Body of pancreas (tissue), 4 donors: ENCODE data around the gene DNHD1. TPM values are rescaled to one million over a fixed set of nuclear protein-coding genes. Genes with fewer than 3 reads are reported as not detected.

Source experiments
- ATAC-seq: fragments of 150-250 bp; one replicate; pipeline ENCODE4 v1.9.1; 2016
- DNase-seq, 4 donors: peaks; one replicate each; pipeline ENCODE4 v3.0.0-alpha.2; 2019
- H3K27ac ChIP-seq, 4 donors: fragments of 200-600 bp; sonication (generic); 1 replicate in 3 of 4; 2 replicates in 1 of 4; pipeline versions ENCODE4 v1.5.1 to v1.6.1; 2016 to 2019; ENCODE audit warnings: mild to moderate bottlenecking in 1 of 4, mixed read lengths in 1 of 4, moderate library complexity in 1 of 4
- H3K27me3 ChIP-seq, 2 donors: fragments of 200-600 bp; sonication (generic); one replicate each; pipeline ENCODE4 v1.6.0; 2016; ENCODE audit warnings: mild to moderate bottlenecking in 1 of 2
- H3K36me3 ChIP-seq, 2 donors: fragments of 200-600 bp; sonication (generic); replicated peaks in 1 of 2; 2 replicates each; pipeline ENCODE4 v1.5.1; 2016; ENCODE audit warnings: low read depth in 2 of 2; ENCODE audit not compliant: insufficient read depth in 1 of 2
- H3K4me1 ChIP-seq: fragments of 200-600 bp; sonication (generic); one replicate; pipeline ENCODE4 v1.6.0; 2016
- H3K4me3 ChIP-seq, 2 donors: fragments of 200-600 bp; sonication (generic); 1 replicate in 1 of 2; 2 replicates in 1 of 2; pipeline ENCODE4 v1.5.1; 2016 to 2019
- H3K9me3 ChIP-seq, 3 donors: fragments of 200-600 bp; sonication (generic); 1 replicate in 2 of 3; 2 replicates in 1 of 3; pipeline ENCODE4 v1.5.1; 2016
- CTCF ChIP-seq, 7 experiments: fragments of 450-650 bp in 4 of 7; fragments of 200-600 bp in 3 of 7; sonication (generic) in 3 of 7; IDR thresholded peaks; one replicate each; pipeline ENCODE4 v1.5.1; 2016 to 2019; ENCODE audit warnings: antibody characterized with exemption in 7 of 7
- POLR2A ChIP-seq, 3 donors: fragments of 450-650 bp; IDR thresholded peaks; one replicate each; pipeline ENCODE4 v1.6.1; 2016; ENCODE audit warnings: antibody characterized with exemption in 3 of 3, mild to moderate bottlenecking in 2 of 3
- WGBS, 2 donors: methylation state at CpG; one replicate each; pipeline ENCODE4 v1.1.5; 2017; 5-methylcytosine and 5-hydroxymethylcytosine counted together
- intact Hi-C: fragments of 100-400 bp; cut with DNase I; formaldehyde crosslinking; loops from one replicate; pipeline ENCODE4 v1.15.1; 2023
- total RNA-seq, 2 donors: library from RNA; depleted of rRNA; stranded (reverse); fragments of >200 nt; gene quantifications; one replicate each; pipeline ENCODE4 v1.1.0, GENCODE V29; 2016

DNHD1 gene
- total RNA-seq, 2 donors from 2014 or later, result 14.5 to 19.1 TPM

GRCh38 chr11:6596239-6596877 is 99.3 kb downstream of the DNHD1 start:
- peaks cover 4 to 18% of the 10 kb centered on the region in 2 donors for H3K36me3 ChIP-seq
- H3K4me3 ChIP-seq, result no peak overlapping the region
- WGBS, 2 donors, result 57 to 71% methylated on average over 5 of the region's 5 CpGs
- DNase-seq, result no peak
- no peaks in the 10 kb centered on the region for H3K9me3 ChIP-seq
- no peaks in the 10 kb centered on the region for H3K27me3 ChIP-seq
- intact Hi-C loops, result loop anchor here (10.0 kb wide), 1 partner anchor 62 kb away; no protein-coding TSS in a partner anchor
- TF ChIP-seq POLR2A (IDR thresholded peaks at IDR 0.05) (no peak), CTCF (IDR thresholded peaks at IDR 0.05) (no peak)
- peaks cover 9% of the 10 kb centered on the region for H3K4me1 ChIP-seq
- H3K27ac ChIP-seq, result no peak overlapping the region
- ATAC-seq, result no peak

- ATAC-seq, result no peak
- peaks cover 22% of the 10 kb centered on the region for H3K4me1 ChIP-seq
- H3K9me3 ChIP-seq, result no peaks in the 10 kb centered on the region
- TF ChIP-seq POLR2A (IDR thresholded peaks at IDR 0.05) (no peak), CTCF (IDR thresholded peaks at IDR 0.05) (no peak)
- DNase-seq, result no peak
- 84 to 87% methylated on average over 3 of the region's 3 CpGs for WGBS, 2 donors
- H3K4me3 ChIP-seq, result no peak overlapping the region
- no peak overlapping the region for H3K27ac ChIP-seq
- peaks cover 4 to 18% of the 10 kb centered on the region in 2 donors for H3K36me3 ChIP-seq
- no peaks in the 10 kb centered on the region for H3K27me3 ChIP-seq
- intact Hi-C loops, result loop anchor here (10.0 kb wide), 1 partner anchor 64 kb away; no protein-coding TSS in a partner anchor
Measured at GRCh38 chr11:6598555-6598954, 101.5 kb downstream of the DNHD1 start.

GRCh38 chr11:6599449-6599848 is 102.4 kb downstream of the DNHD1 start:
- no peak for ATAC-seq
- Histone ChIP-seq H3K4me1 (peaks cover 22% of the 10 kb centered on the region), H3K4me3 (no peak overlapping the region), H3K36me3 (peaks cover 4 to 16% of the 10 kb centered on the region in 2 donors), H3K9me3 (no peaks in the 10 kb centered on the region), H3K27me3 (no peaks in the 10 kb centered on the region), H3K27ac (no peak overlapping the region)
- intact Hi-C loops, result loop anchor here (10.0 kb wide), 1 partner anchor 65 kb away; no protein-coding TSS in a partner anchor
- WGBS, 2 donors, result 65 to 89% methylated on average over 1 of the region's 1 CpG
- TF ChIP-seq CTCF (IDR thresholded peaks at IDR 0.05) (no peak), POLR2A (IDR thresholded peaks at IDR 0.05) (no peak)
- no peak for DNase-seq

- Histone ChIP-seq H3K9me3 (no peaks in the 10 kb centered on the region), H3K4me1 (peaks cover 25% of the 10 kb centered on the region), H3K27me3 (no peaks in the 10 kb centered on the region), H3K36me3 (peaks cover 4 to 16% of the 10 kb centered on the region in 2 donors), H3K27ac (no peak overlapping the region), H3K4me3 (no peak overlapping the region)
- ATAC-seq, result no peak
- WGBS, 2 donors, result 70 to 88% methylated on average over 2 of the region's 2 CpGs
- TF ChIP-seq POLR2A (IDR thresholded peaks at IDR 0.05) (no peak), CTCF (IDR thresholded peaks at IDR 0.05) (no peak)
- DNase-seq, result no peak
- intact Hi-C loops, result loop anchor here (10.0 kb wide), 2 partner anchors 65 to 115 kb away; partner anchors contain the start of genes ARFIP2 and TIMM10B
Measured at GRCh38 chr11:6599881-6600390, 102.9 kb downstream of the DNHD1 start.
